Fibroblast of skin of scalp (primary cell): ENCODE measurements around the gene KCNE5.
A peak's percentile ranks its signal among the peaks of the same experiment; 100 is the strongest.
"Not testable (repeated sequence)": the region's sequence is repeated elsewhere in the genome, so short reads cannot be mapped to it uniquely, and the experiment has no call there.

Experiments
- DNase-seq: peaks from one replicate; pipeline ENCODE4 v3.0.0-alpha.2; 2013

KCNE5 gene

DNA sequence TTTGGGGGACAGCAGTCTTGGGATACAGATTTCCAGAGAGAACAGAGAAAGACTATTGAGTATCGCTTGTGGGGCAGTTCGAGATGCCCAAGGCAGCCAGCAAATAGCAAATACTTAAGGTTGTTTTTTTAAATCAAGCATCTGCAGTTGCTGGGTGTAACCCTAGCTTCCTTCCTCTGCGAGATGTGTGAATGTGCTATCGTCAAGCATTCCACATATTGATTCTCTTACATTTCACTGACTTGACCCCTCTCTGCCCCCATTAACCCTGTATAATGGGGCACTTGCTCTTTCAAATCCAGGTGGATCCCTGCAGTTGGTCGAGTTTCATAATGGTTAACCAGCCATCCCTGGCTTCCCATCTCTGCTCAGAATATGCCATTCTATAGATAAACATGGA is 23.5 kb downstream of the KCNE5 start:
- no peak for DNase-seq

DNA sequence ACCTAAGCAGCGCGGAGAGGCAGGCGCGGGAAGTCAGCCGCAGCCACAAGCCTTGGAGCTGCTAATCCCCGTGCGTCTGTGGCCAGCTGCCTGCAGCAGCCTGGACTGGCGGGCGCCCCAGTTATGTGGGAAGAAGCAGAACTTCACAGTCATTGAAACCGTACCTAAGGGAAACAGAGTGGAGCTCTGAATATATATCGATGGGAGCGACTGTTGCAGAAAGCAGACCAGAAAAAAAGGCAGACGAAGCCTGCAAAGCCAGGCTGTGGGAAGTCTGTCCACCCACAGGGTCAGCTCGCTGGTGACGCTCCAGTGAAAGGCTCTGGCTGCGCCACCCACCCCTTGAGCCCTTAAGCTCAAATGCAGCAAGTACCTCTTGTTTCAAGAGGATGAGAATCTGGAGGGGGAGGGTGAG is 24.7 kb downstream of the KCNE5 start:
- DNase-seq, result peak; percentile 14

GRCh38 chrX:109596015-109596414 is 29.0 kb downstream of the KCNE5 start:
- no peak for DNase-seq

DNA sequence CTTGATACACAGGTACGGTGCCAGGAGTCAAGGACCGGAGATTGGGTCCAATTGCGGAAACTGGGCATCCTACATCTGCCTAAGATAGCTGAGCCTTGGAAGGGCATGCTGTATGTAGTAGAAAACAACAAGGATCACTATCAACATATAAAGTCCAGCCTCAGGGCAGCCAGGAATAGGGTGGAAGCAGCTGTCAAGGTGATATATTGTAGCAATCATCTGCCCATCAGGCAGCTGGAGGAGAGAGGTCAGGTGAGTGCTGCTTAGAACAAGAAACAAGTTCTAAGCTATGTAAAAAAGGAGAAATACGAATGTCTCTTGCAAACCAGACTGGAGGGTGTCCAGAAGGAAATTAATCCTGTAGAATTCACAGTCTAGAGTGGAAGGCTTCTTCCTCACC is 34.8 kb downstream of the KCNE5 start:
- no peak for DNase-seq

DNA sequence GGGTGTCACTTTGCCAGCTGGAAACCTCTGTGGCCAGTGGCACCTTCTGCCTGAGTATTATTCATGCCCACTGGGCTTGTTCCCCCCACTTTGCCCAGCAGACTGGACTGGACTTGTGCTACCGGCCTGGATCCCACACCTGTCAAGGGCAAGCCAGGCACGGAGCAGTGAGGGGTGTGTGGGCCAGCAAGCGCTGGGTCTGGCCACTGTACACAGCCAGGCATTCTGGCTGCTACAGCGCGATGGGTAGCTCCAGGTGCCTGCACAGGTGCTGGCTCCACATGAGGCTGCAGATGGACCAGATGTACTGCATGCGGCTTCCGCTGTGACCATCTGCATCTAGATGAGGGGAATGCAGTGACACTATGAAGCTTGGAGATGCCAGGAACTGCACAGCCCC is 39.5 kb downstream of the KCNE5 start:
- DNase-seq, result no peak

DNA sequence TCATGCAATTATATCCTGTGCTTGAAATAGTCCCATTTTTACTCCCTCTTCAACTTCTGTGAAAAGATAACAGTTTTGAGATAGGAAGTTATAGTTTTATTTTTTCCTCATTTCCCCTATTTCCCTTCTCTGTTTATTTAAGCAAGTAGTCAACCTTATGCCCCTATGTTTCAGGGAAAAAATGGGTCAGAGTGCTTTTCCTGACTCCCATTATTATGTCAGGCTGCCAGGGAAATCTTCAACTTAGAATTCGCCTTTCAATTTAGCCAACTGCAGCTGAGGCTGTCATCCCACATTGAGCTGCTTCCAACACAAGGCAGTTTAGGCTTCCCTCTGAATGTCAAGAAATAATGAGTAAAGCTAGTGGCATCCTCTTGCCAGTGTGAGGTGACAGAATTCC is 46.1 kb downstream of the KCNE5 start:
- DNase-seq, result peak; percentile 19

DNA sequence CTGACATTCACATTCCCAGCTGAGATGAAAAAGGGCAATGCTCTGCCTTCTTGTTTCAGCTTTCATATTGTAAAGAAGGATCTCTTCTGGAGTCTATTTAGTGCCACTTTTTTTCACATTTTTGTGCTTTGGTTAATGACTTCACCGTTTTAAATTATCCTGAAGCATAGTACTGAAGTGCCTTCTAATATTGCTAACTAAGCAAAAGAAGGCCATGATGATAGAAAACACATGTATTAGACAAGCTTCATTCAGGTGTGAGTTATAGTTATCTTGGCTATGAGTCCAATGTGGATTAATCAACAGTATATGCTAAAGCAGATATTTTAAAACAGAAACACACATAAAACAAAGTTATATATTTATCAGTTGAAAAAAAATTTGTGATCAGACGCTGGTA is 47.9 kb downstream of the KCNE5 start:
- DNase-seq, result no peak

DNA sequence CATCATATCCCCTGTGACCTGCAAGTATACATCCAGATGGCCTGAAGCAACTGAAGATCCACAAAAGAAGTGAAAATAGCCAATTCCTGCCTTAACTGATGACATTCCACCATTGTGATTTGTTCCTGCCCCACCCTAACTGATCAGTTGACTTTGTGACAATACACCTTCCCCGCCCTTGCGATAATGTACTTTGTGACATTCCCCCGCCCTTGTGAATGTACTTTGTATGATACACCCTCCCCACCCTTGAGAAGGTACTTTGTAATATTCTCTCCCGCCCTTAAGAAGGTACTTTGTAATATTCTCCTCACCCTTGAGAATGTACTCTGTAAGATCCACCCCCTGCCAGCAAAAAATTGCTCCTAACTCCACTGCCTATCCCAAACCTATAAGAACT is 48.9 kb downstream of the KCNE5 start:
- DNase-seq, result not testable (repeated sequence)
